ENCODE measurements around the gene AP3S2.
"Not testable (repeated sequence)": the region's sequence is repeated elsewhere in the genome, so short reads cannot be mapped to it uniquely, and the experiment has no call there.

The AP3S2 gene

DNA sequence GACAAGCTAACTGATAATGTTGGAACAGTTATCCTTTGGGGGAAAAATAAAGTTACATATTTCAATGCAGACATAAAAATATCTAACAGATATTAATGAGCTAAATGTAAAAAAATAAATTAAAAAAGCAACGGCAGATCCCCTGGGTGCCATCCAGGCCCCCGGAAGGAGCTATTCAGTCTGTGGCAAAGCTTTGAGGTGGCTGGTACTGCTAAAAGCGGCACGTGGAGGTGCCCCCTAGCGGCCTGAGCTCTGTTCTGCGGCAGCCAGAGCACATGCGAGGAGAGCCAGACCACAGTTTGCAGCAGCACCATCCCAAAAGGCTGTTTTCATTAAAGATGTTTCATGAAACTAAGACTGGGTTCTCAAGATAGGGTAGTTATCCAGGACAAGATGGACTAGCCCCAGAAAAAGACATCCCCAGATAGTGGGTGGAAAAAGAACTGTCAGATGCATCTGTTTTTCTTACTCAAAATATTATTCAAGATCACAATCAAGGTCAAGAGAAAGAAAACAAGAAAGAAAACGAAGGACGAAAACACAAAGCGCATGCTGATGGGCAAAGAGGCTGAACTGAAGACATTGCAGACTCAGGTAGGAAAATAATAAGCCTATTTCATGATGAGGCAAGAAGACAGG is 18.7 kb downstream of the AP3S2 start:
- DNase-seq (ENCODE audit: low read depth) = peak; percentile 28
- no peak overlapping the region for H3K4me3 ChIP-seq (ENCODE audit: low read depth, low read length)

DNA sequence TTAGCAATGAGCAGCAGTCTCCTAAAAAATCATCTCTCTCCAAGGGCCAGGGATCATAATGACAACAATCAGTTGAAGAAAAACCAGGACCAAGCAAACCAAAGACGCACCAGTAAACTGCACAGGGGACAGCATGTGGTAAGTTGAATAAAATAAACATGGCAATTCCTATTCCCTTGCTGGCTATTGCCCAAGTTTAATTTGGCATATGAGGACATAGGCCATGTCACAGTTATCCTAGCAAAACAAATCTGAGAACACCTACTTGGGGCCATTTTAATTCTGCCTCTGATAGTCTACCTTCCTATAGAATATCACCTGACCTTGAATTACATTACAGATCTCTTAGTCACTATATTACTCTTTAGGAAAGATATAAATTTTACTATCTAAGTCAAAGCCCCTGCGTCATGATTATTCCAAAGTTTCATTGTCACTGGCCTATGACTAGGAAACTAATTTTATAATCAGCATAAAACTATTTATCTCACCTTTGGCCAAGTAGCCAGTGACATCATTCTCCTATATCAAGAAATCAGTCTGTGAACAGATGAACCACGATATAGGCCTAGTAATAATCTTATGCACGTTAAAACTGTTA is 23.0 kb downstream of the AP3S2 start:
- no peak for DNase-seq (ENCODE audit: low read depth)

DNA sequence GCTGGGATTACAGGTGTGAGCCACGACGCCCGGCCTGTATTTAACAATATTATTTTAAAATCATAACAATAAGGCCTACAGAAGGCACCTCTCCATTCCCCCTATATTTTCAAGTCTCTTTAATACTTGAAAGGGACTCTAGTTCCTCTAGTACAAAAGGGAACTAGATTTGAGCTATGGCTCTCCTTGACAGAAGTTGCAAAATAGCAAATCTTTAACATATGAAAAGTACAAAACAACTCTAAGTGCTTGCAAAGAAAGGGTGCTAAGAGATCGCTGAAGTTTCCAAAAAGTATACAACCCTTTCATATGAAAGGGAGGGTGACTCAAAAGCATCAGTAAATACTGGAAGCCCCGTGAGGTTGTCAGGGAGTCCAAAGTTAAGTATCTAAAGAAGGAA is 23.8 kb downstream of the AP3S2 start:
- no peak overlapping the region for H3K4me3 ChIP-seq (ENCODE audit: low read depth, low read length)
- DNase-seq (ENCODE audit: low read depth) = no peak

More for the DNA sequence above, 23.0 kb downstream of the AP3S2 start:
- no peak overlapping the region for H3K4me3 ChIP-seq (ENCODE audit: low read depth, low read length)

DNA sequence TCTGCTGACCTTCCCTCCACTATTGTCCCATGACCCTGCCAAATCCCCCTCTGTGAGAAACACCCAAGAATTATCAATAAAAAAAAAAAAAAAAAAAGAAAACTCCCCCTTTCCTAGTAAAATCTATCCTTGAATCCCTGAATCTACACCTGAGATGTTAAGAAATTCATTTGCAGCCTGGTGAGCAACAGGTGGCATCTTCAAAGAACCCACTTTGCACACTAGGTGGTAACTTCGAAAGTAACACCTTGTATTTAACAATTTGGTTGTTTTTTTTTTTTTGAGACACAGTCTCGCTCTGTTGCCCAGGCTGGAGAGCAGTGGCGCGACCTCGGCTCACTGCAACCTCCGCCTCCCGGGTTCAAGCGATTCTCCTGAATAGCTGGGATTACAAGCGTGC is 24.3 kb downstream of the AP3S2 start:
- not testable (repeated sequence) for H3K4me3 ChIP-seq (ENCODE audit: low read depth, low read length); DNase-seq (ENCODE audit: low read depth)

DNA sequence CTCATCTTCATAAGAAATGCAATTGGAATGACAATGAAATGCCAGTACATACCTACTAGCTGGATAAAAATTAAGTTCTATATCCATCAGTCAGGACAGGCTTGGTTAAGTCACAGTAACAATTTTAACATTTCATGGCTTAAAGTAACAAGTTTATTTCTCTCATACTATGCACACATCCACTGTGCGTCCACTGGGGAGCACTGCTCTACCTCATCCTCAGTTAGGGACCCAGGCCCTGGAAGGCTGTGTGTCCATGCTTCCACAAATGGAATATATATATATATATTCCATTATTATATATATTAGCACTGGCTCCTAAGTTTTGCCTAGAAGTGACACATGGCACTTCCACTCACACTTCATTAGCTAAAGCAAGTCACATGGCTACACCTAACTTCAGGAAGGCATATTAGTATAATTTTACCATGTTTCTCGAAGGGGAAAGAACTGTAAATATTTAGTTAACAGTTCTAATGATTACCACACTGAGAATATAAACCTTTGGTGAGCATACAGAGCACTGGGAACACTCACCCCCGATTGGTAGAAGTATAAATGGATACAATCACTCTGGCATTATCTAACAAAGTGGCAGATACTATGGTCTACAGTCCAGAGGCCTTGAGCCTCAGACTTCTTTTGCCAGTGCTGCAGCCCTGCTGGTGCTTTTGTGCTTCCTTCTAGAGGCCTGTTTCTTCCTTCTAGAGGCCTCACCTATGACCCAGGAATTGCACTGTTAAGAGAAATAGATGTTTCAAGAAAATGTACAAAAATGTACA is 28.6 kb downstream of the AP3S2 start:
- DNase-seq (ENCODE audit: low read depth) = no peak

DNA sequence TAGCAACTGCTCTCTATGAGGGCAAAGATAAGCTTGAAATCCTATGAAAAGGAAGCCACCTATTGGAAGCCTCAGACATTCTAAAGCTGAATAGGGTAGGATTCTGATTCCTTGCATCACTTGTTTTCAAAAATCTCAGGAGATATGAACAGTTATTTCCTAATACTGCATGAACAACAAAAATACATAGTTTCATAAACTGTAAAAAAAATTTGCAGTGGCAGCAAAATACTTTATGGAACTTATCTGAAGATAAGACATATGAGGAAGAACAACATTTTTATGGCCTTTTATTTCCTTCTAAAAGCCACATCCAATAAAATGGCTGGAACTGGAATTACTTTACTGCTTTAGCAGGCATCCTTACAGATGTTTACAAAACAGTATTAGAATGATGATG is 29.9 kb downstream of the AP3S2 start:
- no peak overlapping the region for H3K4me3 ChIP-seq (ENCODE audit: low read depth, low read length)
- DNase-seq (ENCODE audit: low read depth) = no peak

More for the DNA sequence above, 28.6 kb downstream of the AP3S2 start:
- H3K4me3 ChIP-seq (ENCODE audit: low read depth, low read length) = no peak overlapping the region

DNA sequence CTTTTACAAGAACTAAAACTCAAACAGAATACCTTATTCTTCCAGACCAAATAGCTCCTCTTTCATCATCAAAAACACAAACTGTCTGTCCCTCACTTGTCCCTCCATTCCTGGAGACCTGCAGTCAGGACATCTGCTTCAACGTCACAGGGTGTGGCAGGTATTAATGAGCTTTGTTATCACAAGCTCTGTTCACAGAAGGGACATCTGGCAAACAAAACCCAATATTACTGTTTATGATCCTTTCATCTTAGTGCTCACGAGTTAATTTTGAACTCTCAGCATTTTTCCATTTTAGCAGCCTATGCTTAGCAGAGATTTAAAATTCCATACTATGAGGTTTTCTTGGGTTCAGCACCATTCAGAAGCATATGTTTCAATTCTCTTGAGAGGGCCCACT is 32.9 kb downstream of the AP3S2 start:
- no peak for DNase-seq (ENCODE audit: low read depth)

DNA sequence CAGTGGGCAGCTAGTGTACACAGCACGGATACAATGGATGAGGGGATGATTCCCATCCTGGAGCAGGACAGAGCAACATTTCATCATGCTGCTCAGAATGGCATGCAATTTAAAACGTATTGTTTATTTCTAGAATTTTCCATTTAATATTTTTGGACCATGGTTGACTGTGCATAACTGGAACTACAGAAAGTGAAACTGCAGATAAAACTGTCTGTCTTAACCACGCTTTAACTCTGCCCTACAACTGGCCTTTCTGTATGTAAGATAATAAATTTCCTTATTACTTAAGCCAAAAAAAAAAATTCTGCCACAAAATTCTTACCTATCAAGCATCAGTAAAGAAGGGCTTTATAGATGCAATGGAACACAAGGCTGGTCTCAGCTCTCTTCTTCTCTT is 33.4 kb downstream of the AP3S2 start:
- no peak overlapping the region for H3K4me3 ChIP-seq (ENCODE audit: low read depth, low read length)
- DNase-seq (ENCODE audit: low read depth) = no peak

More for the DNA sequence above, 32.9 kb downstream of the AP3S2 start:
- H3K4me3 ChIP-seq (ENCODE audit: low read depth, low read length) = no peak overlapping the region

DNA sequence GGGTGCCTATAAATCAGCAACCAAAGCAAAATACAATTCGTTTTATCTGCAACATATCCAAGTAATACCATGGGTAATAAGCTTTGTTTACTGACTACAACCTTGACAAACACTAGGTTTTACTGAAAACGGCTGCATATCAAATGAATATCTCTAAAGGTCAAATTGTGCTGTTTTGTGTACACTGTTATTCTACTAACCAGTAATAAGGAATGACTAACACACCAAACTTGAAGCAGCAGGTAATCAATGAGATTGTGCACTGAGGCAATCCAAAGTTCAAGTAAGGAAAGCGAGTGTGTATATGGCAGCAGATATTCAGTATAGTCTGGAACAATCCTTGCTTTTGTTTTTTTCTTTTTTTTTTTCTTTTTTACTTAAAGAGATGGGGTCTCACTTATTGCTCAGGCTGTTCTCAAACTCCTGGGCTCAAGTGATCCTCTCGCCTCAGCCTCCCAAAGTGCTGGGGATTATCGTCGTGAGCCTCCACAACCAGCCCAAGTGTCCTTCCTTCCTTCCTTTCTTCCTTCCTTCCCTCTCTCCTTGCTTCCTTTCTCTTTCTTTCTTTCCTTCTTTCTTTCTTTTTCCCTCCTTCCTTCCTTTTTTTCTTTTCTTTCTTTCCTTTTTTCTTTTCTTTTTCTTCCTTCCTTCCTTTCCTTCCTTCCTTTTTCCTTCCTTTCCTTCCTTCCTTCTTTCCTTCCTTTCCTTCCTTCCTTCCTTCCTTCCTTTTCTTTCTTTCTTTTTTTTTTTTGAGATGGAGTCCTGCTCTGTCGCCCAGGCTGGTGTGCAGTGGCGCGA is 34.9 kb downstream of the AP3S2 start:
- no peak overlapping the region for H3K4me3 ChIP-seq (ENCODE audit: low read depth, low read length)
- DNase-seq (ENCODE audit: low read depth) = no peak

DNA sequence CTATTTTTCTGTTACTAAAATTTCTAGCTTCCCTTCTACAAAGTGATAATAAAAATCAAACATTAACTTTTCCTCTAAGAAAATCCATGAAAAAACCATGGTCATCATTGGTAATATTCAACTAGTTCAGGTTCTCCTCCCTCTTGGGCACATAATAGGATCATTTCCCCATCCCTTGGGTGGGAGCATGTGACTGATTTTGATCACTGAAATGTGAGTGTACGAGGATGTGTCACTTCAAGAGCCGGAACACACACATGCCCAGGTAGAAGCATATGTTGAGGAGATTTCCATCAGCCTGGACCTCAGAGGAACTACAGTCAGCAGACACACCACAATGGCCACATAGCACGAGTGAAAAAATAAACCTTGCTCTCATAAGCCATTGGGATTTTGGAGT is 36.1 kb downstream of the AP3S2 start:
- no peak for DNase-seq (ENCODE audit: low read depth)
- H3K4me3 ChIP-seq (ENCODE audit: low read depth, low read length) = no peak overlapping the region

DNA sequence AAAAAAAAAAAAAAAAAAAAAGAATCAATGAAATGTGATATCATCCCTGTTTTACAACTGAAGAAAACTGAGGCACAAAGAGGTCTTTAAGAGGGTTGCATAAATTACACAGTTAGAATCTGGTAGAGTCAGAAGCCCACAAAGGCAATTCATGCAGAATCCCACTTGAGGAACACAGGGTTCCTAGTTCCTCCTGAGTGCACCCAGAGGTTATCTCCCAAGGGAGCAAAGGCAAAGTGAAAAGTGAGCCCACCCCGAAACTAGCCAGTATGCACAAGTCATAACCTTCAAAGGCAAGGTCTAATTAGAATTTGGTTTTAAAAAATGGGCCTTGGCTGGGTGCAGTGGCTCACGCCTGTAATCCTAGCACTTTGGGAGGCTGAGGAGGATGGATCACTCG is 37.8 kb downstream of the AP3S2 start:
- no peak for DNase-seq (ENCODE audit: low read depth)

DNA sequence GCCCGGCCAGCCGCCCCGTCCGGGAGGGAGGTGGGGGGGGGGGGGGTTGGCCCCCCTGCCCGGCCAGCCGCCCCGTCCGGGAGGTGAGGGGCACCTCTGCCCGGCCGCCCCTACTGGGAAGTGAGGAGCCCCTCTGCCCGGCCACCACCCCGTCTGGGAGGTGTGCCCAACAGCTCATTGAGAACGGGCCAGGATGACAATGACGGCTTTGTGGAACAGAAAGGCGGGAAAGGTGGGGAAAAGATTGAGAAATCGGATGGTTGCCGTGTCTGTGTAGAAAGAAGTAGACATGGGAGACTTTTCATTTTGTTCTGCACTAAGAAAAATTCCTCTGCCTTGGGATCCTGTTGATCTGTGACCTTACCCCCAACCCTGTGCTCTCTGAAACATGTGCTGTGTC is 38.9 kb downstream of the AP3S2 start:
- DNase-seq (ENCODE audit: low read depth); H3K4me3 ChIP-seq (ENCODE audit: low read depth, low read length): not testable (repeated sequence)

More for the DNA sequence above, 37.8 kb downstream of the AP3S2 start:
- H3K4me3 ChIP-seq (ENCODE audit: low read depth, low read length) = no peak overlapping the region

DNA sequence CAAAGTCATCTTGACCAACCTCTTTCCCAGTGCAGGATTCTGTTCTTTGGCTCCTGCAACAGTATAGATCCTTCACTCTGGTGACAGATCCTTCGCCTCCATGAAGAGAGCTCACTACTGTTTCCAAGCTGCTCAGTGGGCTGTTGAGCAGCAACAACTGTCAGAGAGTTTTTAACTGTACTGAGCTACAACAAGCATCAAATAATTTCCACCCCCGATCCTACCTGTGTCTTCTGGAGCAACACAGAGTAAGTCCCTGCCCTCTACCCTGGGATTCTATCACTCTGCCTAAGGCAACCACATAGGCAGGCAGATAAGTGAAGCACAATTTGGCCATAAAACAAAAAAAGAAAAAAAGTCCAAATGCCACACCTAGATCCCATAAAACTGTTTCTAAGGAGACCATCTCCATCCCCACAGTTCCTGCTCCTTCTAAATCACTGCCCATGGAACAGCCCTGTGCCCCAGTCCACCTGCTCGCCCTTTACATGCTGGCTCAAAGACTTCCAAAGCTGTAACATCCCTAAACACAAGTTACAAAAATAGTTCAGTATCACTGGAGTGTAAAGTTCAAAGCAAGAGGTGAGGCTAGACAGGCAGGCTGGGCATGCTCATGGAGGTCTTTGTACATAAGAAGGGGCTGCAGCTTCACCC is 41.3 kb downstream of the AP3S2 start:
- H3K4me3 ChIP-seq (ENCODE audit: low read depth, low read length) = no peak overlapping the region
- no peak for DNase-seq (ENCODE audit: low read depth)

DNA sequence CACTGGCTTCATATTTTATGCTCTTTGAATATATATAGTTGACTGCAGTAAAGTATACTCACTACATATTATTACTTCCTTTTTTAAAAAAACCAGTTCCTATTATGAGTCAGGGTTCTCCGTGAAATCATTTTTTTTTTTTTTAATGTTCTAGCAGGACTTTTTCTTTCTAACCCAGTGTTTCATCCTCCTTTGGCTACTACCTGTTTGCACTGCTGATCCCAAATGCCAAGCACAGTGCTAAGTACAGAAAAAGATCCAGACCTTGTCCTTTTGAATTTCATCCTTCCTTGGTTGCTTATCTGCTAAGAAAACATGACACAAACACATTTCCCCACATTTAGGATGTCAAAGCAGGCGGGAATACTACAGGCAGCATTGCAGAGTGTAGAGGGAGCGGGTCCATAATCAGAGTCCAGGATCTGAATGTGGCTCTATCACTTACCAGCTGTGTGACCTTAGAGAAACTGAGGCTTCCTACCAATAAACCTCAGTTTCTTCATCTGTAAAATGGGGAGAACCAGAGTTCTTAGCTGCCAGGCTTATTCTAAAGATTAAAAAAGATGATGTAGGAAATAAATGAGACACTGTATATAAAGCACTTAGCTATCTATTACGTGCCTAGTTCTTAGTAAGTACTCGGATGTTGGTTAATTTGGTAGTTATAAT is 42.0 kb downstream of the AP3S2 start:
- no peak for DNase-seq (ENCODE audit: low read depth)
- H3K4me3 ChIP-seq (ENCODE audit: low read depth, low read length) = no peak overlapping the region

DNA sequence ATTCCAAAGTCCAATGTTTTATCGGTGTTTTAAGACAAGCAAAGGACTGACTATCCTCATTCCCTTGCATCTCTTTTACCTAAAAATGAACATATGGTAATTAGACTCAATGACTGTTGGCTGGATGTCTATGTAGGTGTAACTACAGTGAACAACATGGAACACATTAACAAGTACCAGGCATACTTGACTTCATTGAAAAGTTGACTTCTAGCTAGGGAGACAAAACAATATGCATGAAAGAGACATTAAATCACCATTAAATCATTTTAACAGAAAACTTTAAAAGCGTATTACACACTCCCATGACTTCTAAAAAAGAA is 44.9 kb downstream of the AP3S2 start:
- DNase-seq (ENCODE audit: low read depth) = no peak
- no peak overlapping the region for H3K4me3 ChIP-seq (ENCODE audit: low read depth, low read length)

DNA sequence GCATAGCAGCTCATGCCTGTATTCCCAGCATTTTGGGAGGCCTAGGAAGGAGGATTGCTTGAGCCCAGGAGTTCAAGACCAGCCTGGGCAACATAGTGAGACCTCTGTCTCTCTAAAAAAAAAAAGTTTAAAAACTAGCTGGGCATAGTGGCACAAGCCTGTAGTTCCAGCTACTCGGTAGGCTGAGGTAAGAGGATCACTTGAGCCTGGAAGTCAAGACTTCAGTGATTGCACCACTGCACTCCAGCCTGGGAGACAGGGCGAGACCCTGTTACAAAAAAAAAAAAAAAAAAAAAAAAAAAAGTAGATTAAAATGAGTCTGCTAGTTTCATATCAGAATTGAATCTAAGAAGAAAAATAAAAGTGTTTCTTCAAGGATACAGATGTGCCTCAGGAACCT is 46.7 kb downstream of the AP3S2 start:
- DNase-seq (ENCODE audit: low read depth) = no peak
- H3K4me3 ChIP-seq (ENCODE audit: low read depth, low read length) = no peak overlapping the region

DNA sequence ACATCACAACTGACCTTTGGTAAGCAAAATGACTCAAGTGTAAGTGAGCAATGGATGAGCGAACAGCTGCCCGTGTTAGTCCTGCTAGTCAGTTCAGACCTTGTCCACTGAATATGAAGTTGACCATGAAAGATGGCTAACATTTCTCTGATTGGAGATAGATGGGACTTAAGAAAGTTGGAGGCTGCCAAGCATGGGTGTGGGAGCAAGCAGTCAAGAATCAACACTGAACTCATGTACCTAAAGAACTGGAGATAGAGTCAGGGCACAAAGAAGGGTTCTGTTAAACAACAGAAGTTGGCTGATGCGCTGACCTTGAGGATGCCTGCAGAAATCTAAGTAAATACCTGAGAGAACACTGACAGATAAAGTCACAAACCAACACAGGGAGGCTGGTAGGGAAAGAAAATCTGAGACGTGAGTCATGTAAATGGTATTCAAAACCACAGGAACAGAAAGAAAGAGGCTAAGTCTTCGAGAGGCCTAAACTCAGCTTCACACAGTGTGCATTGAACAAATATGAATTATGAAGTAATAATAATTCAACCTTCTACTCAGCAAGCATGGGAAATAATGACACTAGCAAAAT is 48.4 kb downstream of the AP3S2 start:
- DNase-seq (ENCODE audit: low read depth) = peak; percentile 61
- no peak overlapping the region for H3K4me3 ChIP-seq (ENCODE audit: low read depth, low read length)

DNA sequence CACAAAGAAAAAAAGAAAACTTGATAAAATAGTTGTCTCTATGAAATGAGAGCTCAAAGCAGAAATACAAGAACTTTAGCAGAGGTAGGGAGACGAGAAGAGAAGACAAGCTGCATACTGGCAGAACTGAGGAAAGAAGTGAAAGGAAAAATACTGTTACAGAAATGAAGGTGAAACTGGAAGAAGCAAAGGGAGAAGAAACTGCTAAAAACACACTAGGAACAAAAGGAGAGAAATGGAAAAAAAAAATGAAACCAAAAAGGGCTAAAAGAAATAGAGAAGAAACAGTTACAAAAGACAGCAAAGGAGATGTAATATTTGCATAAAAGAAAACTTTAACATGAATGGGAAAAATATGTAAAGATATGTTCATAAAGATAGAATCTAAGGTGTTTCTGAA is 51.8 kb downstream of the AP3S2 start:
- no peak for DNase-seq (ENCODE audit: low read depth)
- no peak overlapping the region for H3K4me3 ChIP-seq (ENCODE audit: low read depth, low read length)

DNA sequence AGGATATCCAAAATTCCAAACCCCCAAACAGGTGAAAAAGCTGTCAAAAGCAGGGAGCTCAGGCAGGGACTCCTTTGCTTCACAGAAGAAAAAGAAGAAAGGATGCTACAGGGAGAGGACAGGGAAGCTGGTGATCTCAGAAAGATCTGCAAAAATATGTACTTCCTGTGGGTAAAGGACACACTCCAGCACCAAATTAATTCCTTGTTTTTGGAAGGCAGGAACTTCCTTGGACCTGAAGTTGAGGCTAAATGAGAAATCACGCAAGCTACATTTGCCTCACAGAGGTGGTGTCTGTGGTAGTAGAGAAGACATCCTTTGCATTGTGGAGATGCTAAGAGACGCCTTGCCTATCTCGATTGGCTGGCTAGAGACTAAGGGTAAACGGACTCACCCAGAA is 52.5 kb downstream of the AP3S2 start:
- H3K4me3 ChIP-seq (ENCODE audit: low read depth, low read length) = no peak overlapping the region
- DNase-seq (ENCODE audit: low read depth) = no peak

Data from skeletal muscle cell (primary cell).